ACC112 (cell line): ENCODE results near the gene TMC7.

Experiments
- H2AFZ ChIP-seq: fragments of 200-600 bp; sonication (generic); one replicate; pipeline ENCODE4 v1.6.0; 2017; ENCODE audit warnings: antibody characterized with exemption, low read length; ENCODE audit not compliant: unreplicated experiment
- H3K27ac ChIP-seq: fragments of 200-600 bp; sonication (generic); 2 replicates; pipeline ENCODE4 v1.5.1; 2014; ENCODE audit warnings: low read depth, mild to moderate bottlenecking, antibody characterized with exemption, low read length, moderate library complexity
- H3K27me3 ChIP-seq: fragments of 200-600 bp; sonication (generic); 2 replicates; pipeline ENCODE4 v1.6.1; 2014; ENCODE audit warnings: mild to moderate bottlenecking, antibody characterized with exemption, low read length, moderate library complexity, mixed read lengths; ENCODE audit not compliant: insufficient read depth
- H3K36me3 ChIP-seq: fragments of 200-600 bp; sonication (generic); 2 replicates; pipeline ENCODE4 v1.6.1; 2016; ENCODE audit warnings: mild to moderate bottlenecking, antibody characterized with exemption, low read length, moderate library complexity, mixed read lengths; ENCODE audit not compliant: insufficient read depth
- H3K4me1 ChIP-seq: fragments of 200-600 bp; sonication (generic); one replicate; pipeline ENCODE4 v1.6.1; 2016; ENCODE audit warnings: low read length, mixed read lengths; ENCODE audit not compliant: insufficient read depth, unreplicated experiment, control insufficient read depth
- H3K4me3 ChIP-seq: fragments of 200-600 bp; sonication (generic); 2 replicates; pipeline ENCODE4 v1.5.1; 2014; ENCODE audit warnings: mild to moderate bottlenecking, low read depth, low read length
- H3K79me2 ChIP-seq: fragments of 200-600 bp; sonication (generic); one replicate; pipeline ENCODE4 v1.6.0; 2016; ENCODE audit warnings: low read length; ENCODE audit not compliant: control insufficient read depth, unreplicated experiment, insufficient read depth

Gene TMC7

GRCh38 chr16:19088341-19088916 lies 104.7 kb downstream of the TMC7 start:
- no peak overlapping the region for H2AFZ ChIP-seq
- no peak overlapping the region for H3K4me3 ChIP-seq
- no peaks in the 10 kb centered on the region for H3K27me3 ChIP-seq
- no peaks in the 10 kb centered on the region for H3K79me2 ChIP-seq
- H3K27ac ChIP-seq = no peak overlapping the region
- H3K4me1 ChIP-seq = peaks cover 10% of the 10 kb centered on the region
- H3K36me3 ChIP-seq = no peaks in the 10 kb centered on the region

DNA sequence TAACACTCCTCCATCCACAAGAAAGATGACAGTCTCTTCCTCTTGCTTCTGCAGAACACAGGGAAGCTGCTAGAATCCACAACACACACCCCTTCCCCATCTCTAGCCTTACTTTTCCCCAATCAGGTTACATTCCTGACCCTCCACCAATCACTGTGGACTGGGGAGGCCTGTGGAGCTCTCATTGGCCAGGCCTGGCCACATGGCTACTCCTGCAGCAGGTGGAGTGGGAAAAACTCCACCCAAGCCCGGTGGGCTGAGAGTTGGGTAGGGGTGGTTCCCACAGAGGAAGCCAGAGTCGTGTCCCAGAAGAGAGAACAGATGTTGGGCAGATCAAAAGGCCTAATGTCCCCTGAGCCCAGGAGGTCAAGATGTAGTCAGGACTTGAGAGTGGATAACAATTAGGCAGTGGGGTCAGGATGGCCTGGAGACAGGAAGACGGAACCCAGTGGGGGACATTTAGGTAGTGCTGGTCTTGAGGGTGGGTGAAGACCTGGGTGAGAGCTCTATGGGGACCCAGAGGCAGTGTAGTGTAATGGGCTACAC lies 105.7 kb downstream of the TMC7 start:
- no peak overlapping the region for H3K27ac ChIP-seq
- H2AFZ ChIP-seq = no peak overlapping the region
- H3K27me3 ChIP-seq = no peaks in the 10 kb centered on the region
- peaks cover 10% of the 10 kb centered on the region for H3K4me1 ChIP-seq
- no peaks in the 10 kb centered on the region for H3K36me3 ChIP-seq
- no peaks in the 10 kb centered on the region for H3K79me2 ChIP-seq
- H3K4me3 ChIP-seq = no peak overlapping the region

DNA sequence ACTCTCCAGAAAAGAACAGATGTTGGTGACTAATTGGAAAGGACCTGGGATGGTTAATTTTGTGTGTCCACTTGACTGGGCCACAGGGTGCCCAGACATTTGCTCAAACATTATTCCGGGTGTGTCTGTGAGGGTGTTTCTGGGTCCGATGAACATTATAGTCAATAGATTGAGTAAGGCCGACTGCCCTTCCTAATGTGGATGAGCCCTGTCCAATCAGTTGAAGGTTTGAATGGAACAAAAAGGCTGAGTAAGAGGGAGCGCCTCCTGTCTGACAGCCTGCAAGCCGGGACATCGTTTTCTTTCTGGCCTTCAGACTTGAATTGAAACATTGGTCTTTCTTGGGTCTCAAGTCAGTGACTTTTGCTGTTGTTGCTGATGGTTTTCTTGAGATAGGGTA lies 107.2 kb downstream of the TMC7 start:
- Histone ChIP-seq H3K79me2 (no peaks in the 10 kb centered on the region), H3K36me3 (no peaks in the 10 kb centered on the region), H3K4me1 (peaks cover 10% of the 10 kb centered on the region), H3K27me3 (no peaks in the 10 kb centered on the region), H3K27ac (peak overlapping the region; percentile 53; the same call in 1 of the 2 replicates), H2AFZ (no peak overlapping the region), H3K4me3 (no peak overlapping the region)

- Histone ChIP-seq H3K4me3 (peak overlapping the region; percentile 14; the same call in 1 of the 2 replicates), H3K27me3 (no peaks in the 10 kb centered on the region), H3K36me3 (peaks cover 1% of the 10 kb centered on the region; the same call in 1 of the 2 replicates), H3K27ac (peak overlapping the region; percentile 90), H3K4me1 (peaks cover 10% of the 10 kb centered on the region), H3K79me2 (no peaks in the 10 kb centered on the region), H2AFZ (no peak overlapping the region)
Observed at GRCh38 chr16:19092653-19093410, 109.1 kb downstream of the TMC7 start.

DNA sequence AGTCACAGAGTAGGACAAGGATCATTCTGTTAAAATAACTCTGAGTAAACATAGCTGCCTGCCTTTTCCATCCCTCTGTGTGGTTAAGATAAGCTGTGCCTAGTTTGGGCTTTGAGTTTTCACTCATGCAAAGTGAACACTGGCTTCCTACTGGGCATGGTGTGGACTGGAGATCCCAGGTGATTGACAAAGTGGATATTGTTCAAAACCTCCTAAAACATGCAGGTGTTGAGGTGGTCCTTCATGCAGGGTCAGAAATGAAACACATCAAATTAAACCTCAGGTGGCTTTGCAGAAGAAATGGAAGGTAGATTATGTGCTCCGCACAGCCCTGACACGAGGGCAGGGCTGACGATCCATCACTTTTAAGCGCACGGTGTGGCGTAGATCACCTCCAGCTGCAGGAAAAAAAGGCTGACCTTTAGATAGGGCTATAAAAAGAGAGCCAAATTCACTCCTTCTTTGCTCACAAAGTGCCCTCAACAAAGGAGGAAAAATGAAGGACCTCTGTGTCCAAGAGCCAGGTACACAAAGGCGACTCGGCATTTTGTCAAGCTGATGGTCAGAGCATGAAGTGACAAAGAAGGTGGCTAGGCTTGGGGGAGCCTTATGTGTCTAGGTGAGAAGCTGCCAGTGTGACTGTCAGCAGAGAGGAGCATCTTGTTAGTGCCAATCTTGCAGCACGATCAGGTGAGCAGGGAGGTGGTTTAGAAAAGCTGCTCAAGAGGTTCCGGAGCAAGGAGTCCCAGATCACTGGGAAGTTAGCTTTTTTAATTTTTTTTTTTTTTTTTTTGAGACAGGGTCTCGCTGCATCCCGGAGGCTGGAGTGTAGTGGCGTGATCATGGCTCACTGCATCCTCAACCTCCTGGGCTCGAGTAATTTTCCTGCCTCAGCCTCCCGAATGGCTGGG lies 110.2 kb downstream of the TMC7 start:
- H3K27ac ChIP-seq = no peak overlapping the region
- no peak overlapping the region for H2AFZ ChIP-seq
- peaks cover 3% of the 10 kb centered on the region; the same call in 1 of the 2 replicates for H3K36me3 ChIP-seq
- no peak overlapping the region for H3K4me3 ChIP-seq
- no peaks in the 10 kb centered on the region for H3K79me2 ChIP-seq
- peaks cover 10% of the 10 kb centered on the region for H3K4me1 ChIP-seq
- H3K27me3 ChIP-seq = no peaks in the 10 kb centered on the region

- no peaks in the 10 kb centered on the region for H3K27me3 ChIP-seq
- no peak overlapping the region for H2AFZ ChIP-seq
- peaks cover 10% of the 10 kb centered on the region for H3K4me1 ChIP-seq
- no peak overlapping the region for H3K4me3 ChIP-seq
- H3K36me3 ChIP-seq = peaks cover 3% of the 10 kb centered on the region; the same call in 1 of the 2 replicates
- no peak overlapping the region for H3K27ac ChIP-seq
- H3K79me2 ChIP-seq = no peaks in the 10 kb centered on the region
Observed at GRCh38 chr16:19094542-19095365, 111.0 kb downstream of the TMC7 start.

GRCh38 chr16:19095654-19096053 lies 111.9 kb downstream of the TMC7 start:
- Histone ChIP-seq H3K79me2 (no peaks in the 10 kb centered on the region), H3K27ac (no peak overlapping the region), H3K4me1 (peaks cover 10% of the 10 kb centered on the region), H2AFZ (no peak overlapping the region), H3K36me3 (peaks cover 3% of the 10 kb centered on the region; the same call in 1 of the 2 replicates), H3K4me3 (no peak overlapping the region), H3K27me3 (no peaks in the 10 kb centered on the region)

- Histone ChIP-seq H3K4me1 (no peaks in the 10 kb centered on the region), H2AFZ (no peak overlapping the region), H3K79me2 (no peaks in the 10 kb centered on the region), H3K4me3 (no peak overlapping the region), H3K27me3 (no peaks in the 10 kb centered on the region), H3K36me3 (peaks cover 3% of the 10 kb centered on the region; the same call in 1 of the 2 replicates), H3K27ac (no peak overlapping the region)
Observed at GRCh38 chr16:19098173-19098572, 114.4 kb downstream of the TMC7 start.

- H3K79me2 ChIP-seq = no peaks in the 10 kb centered on the region
- H3K4me3 ChIP-seq = no peak overlapping the region
- H3K27me3 ChIP-seq = no peaks in the 10 kb centered on the region
- peaks cover 5% of the 10 kb centered on the region for H3K4me1 ChIP-seq
- no peak overlapping the region for H3K27ac ChIP-seq
- H2AFZ ChIP-seq = no peak overlapping the region
- peaks cover 3% of the 10 kb centered on the region; the same call in 1 of the 2 replicates for H3K36me3 ChIP-seq
Observed at GRCh38 chr16:19102187-19102872, 118.6 kb downstream of the TMC7 start.
